Testis (tissue), 3 donors: ENCODE data around the gene TBC1D19. TPM values are rescaled to one million over a fixed set of nuclear protein-coding genes. Genes with fewer than 3 reads are reported as not detected.

Experiments used
- DNase-seq: peaks from one replicate; pipeline ENCODE4 v3.0.0-alpha.2; 2019
- H3K27ac ChIP-seq, 2 donors: fragments of 200-600 bp; sonication (generic); one replicate each; pipeline ENCODE4 v1.5.1; 2019
- H3K27me3 ChIP-seq: fragments of 200-600 bp; sonication (generic); one replicate; pipeline ENCODE4 v1.5.1; 2019
- H3K36me3 ChIP-seq: fragments of 200-600 bp; sonication (generic); one replicate; pipeline ENCODE4 v1.5.1; 2017; ENCODE audit warnings: low read depth; ENCODE audit errors: missing control alignments
- H3K4me1 ChIP-seq: fragments of 200-600 bp; sonication (generic); one replicate; pipeline ENCODE4 v1.5.1; 2019
- H3K4me3 ChIP-seq, 2 donors: fragments of 200-600 bp; sonication (generic); one replicate each; pipeline ENCODE4 v1.5.1; 2017 to 2019
- H3K9me3 ChIP-seq: fragments of 200-600 bp; sonication (generic); one replicate; pipeline ENCODE4 v1.5.1; 2017
- CTCF ChIP-seq, 3 experiments: fragments of 450-650 bp in 2 of 3; fragments of 200-600 bp in 1 of 3; sonication (generic) in 1 of 3; IDR thresholded peaks; one replicate each; pipeline ENCODE4 v1.5.1; 2016 to 2019; ENCODE audit warnings: antibody characterized with exemption in 3 of 3, mild to moderate bottlenecking in 2 of 3, moderate library complexity in 1 of 3
- POLR2A ChIP-seq: fragments of 450-650 bp; IDR thresholded peaks from one replicate; pipeline ENCODE4 v1.6.1; 2017; ENCODE audit warnings: antibody characterized with exemption, mild to moderate bottlenecking, moderate library complexity
- WGBS, 2 donors: methylation state at CpG; one replicate each; pipeline ENCODE4 v1.1.5; 2018; 5-methylcytosine and 5-hydroxymethylcytosine counted together
- intact Hi-C: fragments of 100-400 bp; cut with DNase I; formaldehyde crosslinking; loops from one replicate; pipeline ENCODE4 v1.15.1; 2023; ENCODE audit warnings: low total_unique reads
- polyA plus RNA-seq: library from polyadenylated mRNA; stranded (reverse); fragments of 350-450 nt; fragmentation: Illumina TruSeq; extraction: RNeasy Lipid Tissue Mini Kit (QIAGEN cat#74804); gene quantifications from one replicate; pipeline ENCODE4 v1.2.3, GENCODE V29; 2014; ENCODE audit warnings: low read depth, low replicate concordance; ENCODE audit not compliant: insufficient read depth
- total RNA-seq, 2 donors: library from RNA; depleted of rRNA; stranded (reverse); fragments of >200 nt; gene quantifications; one replicate each; pipeline ENCODE4 v1.2.3, GENCODE V29; 2016

The TBC1D19 gene
- total and polyA plus RNA-seq, 3 donors from 2014 or later = 5.7 to 20.2 (median 13.9) TPM

- DNase-seq = no peak
- Histone ChIP-seq H3K36me3 (no peaks in the 10 kb centered on the region), H3K4me3 (no peak overlapping the region), H3K9me3 (no peaks in the 10 kb centered on the region), H3K4me1 (no peaks in the 10 kb centered on the region), H3K27me3 (no peaks in the 10 kb centered on the region), H3K27ac (no peak overlapping the region)
- intact Hi-C loops = no loop called here
- WGBS, 2 donors = 94 to 96% methylated on average over 2 of the region's 2 CpGs
- no peak for TF ChIP-seq CTCF (IDR thresholded peaks at IDR 0.05)
Observed at GRCh38 chr4:26609868-26610267, 26.0 kb downstream of the TBC1D19 start.

GRCh38 chr4:26611372-26611771, 27.5 kb downstream of the TBC1D19 start:
- DNase-seq = no peak
- intact Hi-C loops = no loop called here
- no peak overlapping the region for H3K4me3 ChIP-seq

GRCh38 chr4:26611885-26612284, 28.0 kb downstream of the TBC1D19 start:
- no peaks in the 10 kb centered on the region for H3K9me3 ChIP-seq
- H3K27ac ChIP-seq = no peak overlapping the region
- no peaks in the 10 kb centered on the region for H3K27me3 ChIP-seq
- H3K4me1 ChIP-seq = no peaks in the 10 kb centered on the region
- intact Hi-C loops = no loop called here
- 78 to 96% methylated on average over 1 of the region's 1 CpG for WGBS, 2 donors
- DNase-seq = no peak
- H3K4me3 ChIP-seq = no peak overlapping the region
- no peak for TF ChIP-seq CTCF (IDR thresholded peaks at IDR 0.05)
- TF ChIP-seq POLR2A = no peak
- no peaks in the 10 kb centered on the region for H3K36me3 ChIP-seq

More at GRCh38 chr4:26611372-26611771, 27.5 kb downstream of the TBC1D19 start:
- Histone ChIP-seq H3K4me1 (no peaks in the 10 kb centered on the region), H3K27ac (no peak overlapping the region), H3K27me3 (no peaks in the 10 kb centered on the region), H3K36me3 (no peaks in the 10 kb centered on the region), H3K9me3 (no peaks in the 10 kb centered on the region)
- TF ChIP-seq CTCF (IDR thresholded peaks at IDR 0.05) = no peak
- no peak for TF ChIP-seq POLR2A

GRCh38 chr4:26613237-26613636, 29.4 kb downstream of the TBC1D19 start:
- TF ChIP-seq CTCF (IDR thresholded peaks at IDR 0.05) = no peak
- TF ChIP-seq POLR2A = no peak
- no peak overlapping the region for H3K27ac ChIP-seq
- no peak for DNase-seq
- no peaks in the 10 kb centered on the region for H3K9me3 ChIP-seq
- no peak overlapping the region for H3K4me3 ChIP-seq
- no peaks in the 10 kb centered on the region for H3K4me1 ChIP-seq
- H3K36me3 ChIP-seq = no peaks in the 10 kb centered on the region
- intact Hi-C loops = no loop called here
- H3K27me3 ChIP-seq = no peaks in the 10 kb centered on the region
- WGBS, 2 donors = 89 to 95% methylated on average over 1 of the region's 1 CpG

- DNase-seq = no peak
- intact Hi-C loops = no loop called here
- Histone ChIP-seq H3K27ac (no peak overlapping the region), H3K36me3 (no peaks in the 10 kb centered on the region), H3K9me3 (no peaks in the 10 kb centered on the region), H3K4me1 (no peaks in the 10 kb centered on the region), H3K27me3 (no peaks in the 10 kb centered on the region), H3K4me3 (no peak overlapping the region)
- WGBS, 2 donors = 89 to 93% methylated on average over 3 of the region's 3 CpGs
- no peak for TF ChIP-seq POLR2A
- TF ChIP-seq CTCF (IDR thresholded peaks at IDR 0.05) = no peak
Observed at GRCh38 chr4:26613735-26614134, 29.9 kb downstream of the TBC1D19 start.
